Endodermal cell (in vitro differentiated cells): Measurements from ENCODE around the gene CARHSP1. TPM values are rescaled to one million over a fixed set of nuclear protein-coding genes. Genes with fewer than 3 reads are reported as not detected.

Experiments
- DNase-seq: peaks from one replicate; pipeline ENCODE4 v3.0.0-alpha.2; 2017
- H3K27ac ChIP-seq: 2 replicates; pipeline ENCODE4 v1.5.1; 2013; ENCODE audit warnings: mild to moderate bottlenecking, low read depth, low read length, moderate library complexity
- H3K27me3 ChIP-seq: 2 replicates; pipeline ENCODE4 v1.6.1; 2013; ENCODE audit warnings: mild to moderate bottlenecking, low read length, moderate library complexity; ENCODE audit not compliant: insufficient read depth, control insufficient read depth, poor library complexity, severe bottlenecking
- H3K36me3 ChIP-seq: 2 replicates; pipeline ENCODE4 v1.7.0; 2013; ENCODE audit warnings: mild to moderate bottlenecking, low read length, moderate library complexity; ENCODE audit not compliant: control insufficient read depth, insufficient read depth
- H3K4me1 ChIP-seq: one replicate; pipeline ENCODE4 v1.7.0; 2013; ENCODE audit warnings: low read length; ENCODE audit not compliant: control insufficient read depth, insufficient read depth
- H3K4me3 ChIP-seq: 2 replicates; pipeline ENCODE4 v1.5.1; 2013; ENCODE audit warnings: mild to moderate bottlenecking, low read length, moderate library complexity
- H3K9ac ChIP-seq: 2 replicates; pipeline ENCODE4 v1.6.1; 2013; ENCODE audit warnings: mild to moderate bottlenecking, low read length, moderate library complexity; ENCODE audit not compliant: poor library complexity, severe bottlenecking; ENCODE audit errors: extremely low read depth
- H3K9me3 ChIP-seq: 2 replicates; pipeline ENCODE4 v1.6.1; 2013; ENCODE audit warnings: mild to moderate bottlenecking, low read length, moderate library complexity; ENCODE audit not compliant: control insufficient read depth
- H3K27ac Mint-ChIP-seq: 2 replicates; pipeline ENCODE4 v1.8.0; 2020; ENCODE audit warnings: mixed read lengths
- H3K27me3 Mint-ChIP-seq: 2 replicates; pipeline ENCODE4 v1.8.0; 2021; ENCODE audit warnings: mild to moderate bottlenecking, mixed read lengths; ENCODE audit not compliant: insufficient read depth
- H3K36me3 Mint-ChIP-seq: 2 replicates; pipeline ENCODE4 v1.8.0; 2020; ENCODE audit warnings: low read depth, mixed read lengths
- H3K4me1 Mint-ChIP-seq: 2 replicates; pipeline ENCODE4 v1.8.0; 2020; ENCODE audit warnings: mixed read lengths
- H3K4me3 Mint-ChIP-seq: 2 replicates; pipeline ENCODE4 v1.8.0; 2020; ENCODE audit warnings: mild to moderate bottlenecking, moderate library complexity, mixed read lengths
- H3K9me3 Mint-ChIP-seq: 2 replicates; pipeline ENCODE4 v1.8.0; 2020; ENCODE audit warnings: mild to moderate bottlenecking, mixed read lengths
- WGBS, 2 experiments: methylation state at CpG; one replicate each; pipeline versions ENCODE4 v1.1.5 to v1.1.7; 2013; ENCODE audit warnings: missing lambda C conversion rate in 2 of 2, mixed read lengths in 1 of 2; ENCODE audit not compliant: insufficient coverage in 1 of 2, insufficient read length in 1 of 2; 5-methylcytosine and 5-hydroxymethylcytosine counted together
- total RNA-seq, 2 donors: library from RNA; stranded (reverse); fragmentation: NEBNext Ultra II Directional in 1 of 2; extraction: Animal tissue kit (Norgen Biotek cat#: 25700) in 1 of 2; gene quantifications; 2 replicates in 1 of 2; 3 replicates in 1 of 2; pipeline ENCODE4 v1.2.1, GENCODE V29; 2021
- TF ChIP-seq, protein P1 (sequence below): fragments of 200-600 bp; sonication (generic); conservative IDR thresholded peaks from 2 replicates; pipeline ENCODE4 v1.5.0; 2021; ENCODE audit warnings: antibody characterized with exemption, mild to moderate bottlenecking

CARHSP1 gene
- total RNA-seq, 2 donors from 2014 or later = 233 to 275 TPM

DNA sequence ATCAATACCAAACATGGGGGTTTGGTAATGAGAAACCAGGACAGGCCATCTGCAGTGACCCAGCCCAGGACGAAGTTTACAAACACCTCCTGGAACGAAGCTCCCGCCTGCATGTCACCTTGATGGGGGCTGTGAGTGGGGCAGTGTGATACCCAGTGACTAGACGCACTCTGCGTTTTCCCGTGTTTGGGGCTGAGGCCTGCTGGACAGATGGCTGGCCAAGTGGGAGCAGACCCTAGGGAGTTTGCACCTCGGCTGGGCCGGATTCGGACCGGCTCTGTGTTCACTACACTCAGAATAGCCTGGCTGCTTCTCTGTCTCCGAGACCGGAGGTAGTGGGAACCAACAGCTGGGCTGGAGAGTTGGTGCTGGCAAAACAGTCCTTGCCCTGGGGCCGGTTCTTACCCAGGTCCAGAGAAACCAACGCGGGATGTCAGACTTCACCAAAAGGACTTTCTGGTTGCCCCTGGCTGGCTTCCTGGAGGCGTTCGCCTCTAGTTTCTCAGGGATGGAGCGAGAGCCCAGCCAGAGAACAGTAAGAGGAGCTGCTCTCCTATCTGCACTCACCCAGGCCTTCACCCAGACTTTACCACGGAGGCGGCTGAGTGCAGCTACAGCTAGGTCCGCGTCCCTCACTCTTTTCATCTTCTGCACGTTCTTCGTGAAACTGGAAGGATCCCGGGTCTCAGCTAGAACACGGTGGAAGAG is 20.4 kb downstream of the CARHSP1 start:
- Mint-ChIP-seq H3K27me3 (no peaks in the 10 kb centered on the region), H3K36me3 (peaks cover 67% of the 10 kb centered on the region), H3K9me3 (no peaks in the 10 kb centered on the region), H3K4me1 (peaks cover 33% of the 10 kb centered on the region), H3K4me3 (no peak overlapping the region), H3K27ac (no peak overlapping the region)
- 94 to 97% methylated on average over 22 to 26 of the region's 26 CpGs for WGBS, 2 experiments
- no peaks in the 10 kb centered on the region for H3K27me3 ChIP-seq
- TF ChIP-seq, protein P1, sequence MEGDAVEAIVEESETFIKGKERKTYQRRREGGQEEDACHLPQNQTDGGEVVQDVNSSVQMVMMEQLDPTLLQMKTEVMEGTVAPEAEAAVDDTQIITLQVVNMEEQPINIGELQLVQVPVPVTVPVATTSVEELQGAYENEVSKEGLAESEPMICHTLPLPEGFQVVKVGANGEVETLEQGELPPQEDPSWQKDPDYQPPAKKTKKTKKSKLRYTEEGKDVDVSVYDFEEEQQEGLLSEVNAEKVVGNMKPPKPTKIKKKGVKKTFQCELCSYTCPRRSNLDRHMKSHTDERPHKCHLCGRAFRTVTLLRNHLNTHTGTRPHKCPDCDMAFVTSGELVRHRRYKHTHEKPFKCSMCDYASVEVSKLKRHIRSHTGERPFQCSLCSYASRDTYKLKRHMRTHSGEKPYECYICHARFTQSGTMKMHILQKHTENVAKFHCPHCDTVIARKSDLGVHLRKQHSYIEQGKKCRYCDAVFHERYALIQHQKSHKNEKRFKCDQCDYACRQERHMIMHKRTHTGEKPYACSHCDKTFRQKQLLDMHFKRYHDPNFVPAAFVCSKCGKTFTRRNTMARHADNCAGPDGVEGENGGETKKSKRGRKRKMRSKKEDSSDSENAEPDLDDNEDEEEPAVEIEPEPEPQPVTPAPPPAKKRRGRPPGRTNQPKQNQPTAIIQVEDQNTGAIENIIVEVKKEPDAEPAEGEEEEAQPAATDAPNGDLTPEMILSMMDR = no peak
- H3K9me3 ChIP-seq = no peaks in the 10 kb centered on the region
- H3K4me3 ChIP-seq = no peak overlapping the region
- DNase-seq = no peak
- peaks cover 63% of the 10 kb centered on the region for H3K36me3 ChIP-seq
- no peak overlapping the region for H3K9ac ChIP-seq
- H3K4me1 ChIP-seq = peaks cover 10% of the 10 kb centered on the region
- H3K27ac ChIP-seq = peak overlapping the region; percentile 41

DNA sequence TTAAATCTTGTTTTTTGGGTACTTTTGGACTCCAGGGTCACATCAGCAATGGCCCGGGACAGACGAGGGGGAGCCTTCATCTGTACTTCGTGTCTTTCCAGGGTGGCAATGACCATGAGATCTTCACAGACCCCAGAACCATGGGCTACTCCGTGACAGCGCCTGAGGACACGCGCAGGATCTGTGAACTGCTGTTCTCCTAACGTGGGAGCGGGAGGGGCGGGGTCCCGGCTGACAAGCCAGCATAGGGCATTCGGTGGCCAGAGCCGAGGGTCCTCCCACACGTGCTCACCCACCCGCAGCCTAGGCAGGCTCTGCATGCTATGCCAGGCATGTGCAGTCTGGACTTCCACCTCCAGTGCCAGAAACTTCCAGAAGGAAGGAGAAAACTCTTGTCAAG is 21.2 kb downstream of the CARHSP1 start:
- Mint-ChIP-seq H3K4me3 (no peak overlapping the region), H3K4me1 (peaks cover 30% of the 10 kb centered on the region), H3K27me3 (no peaks in the 10 kb centered on the region), H3K27ac (peak overlapping the region; percentile 31), H3K36me3 (peaks cover 62% of the 10 kb centered on the region), H3K9me3 (no peaks in the 10 kb centered on the region)
- TF ChIP-seq, protein P1 = no peak
- no peak overlapping the region for H3K27ac ChIP-seq
- DNase-seq = no peak
- H3K27me3 ChIP-seq = no peaks in the 10 kb centered on the region
- H3K4me1 ChIP-seq = peaks cover 3% of the 10 kb centered on the region
- no peaks in the 10 kb centered on the region for H3K9me3 ChIP-seq
- H3K4me3 ChIP-seq = no peak overlapping the region
- 94 to 95% methylated on average over 15 of the region's 15 CpGs for WGBS, 2 experiments
- no peak overlapping the region for H3K9ac ChIP-seq
- peaks cover 56% of the 10 kb centered on the region for H3K36me3 ChIP-seq

DNA sequence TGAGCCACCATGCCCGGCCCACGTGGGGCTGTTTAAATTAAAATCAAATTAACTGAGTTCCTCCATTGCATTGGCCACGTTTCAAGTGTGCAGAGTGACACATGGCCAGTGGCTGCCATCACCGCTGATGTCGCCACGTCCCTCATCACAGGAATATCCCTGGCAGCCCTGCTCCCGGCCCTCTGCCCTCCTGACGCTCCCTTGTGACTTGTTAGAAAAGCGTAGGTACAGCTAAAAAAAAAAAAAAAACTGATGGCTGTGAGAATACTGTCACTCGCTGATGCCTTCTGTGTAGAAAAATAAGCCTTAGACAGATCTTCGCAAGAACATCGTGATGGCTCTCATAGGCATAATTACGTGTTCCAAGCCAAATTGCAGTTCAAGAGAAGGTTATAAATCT is 21.7 kb downstream of the CARHSP1 start:
- no peaks in the 10 kb centered on the region for H3K4me1 ChIP-seq
- peaks cover 51% of the 10 kb centered on the region for H3K36me3 ChIP-seq
- peaks cover 32% of the 10 kb centered on the region for H3K4me1 Mint-ChIP-seq
- H3K9me3 Mint-ChIP-seq = no peaks in the 10 kb centered on the region
- H3K36me3 Mint-ChIP-seq = peaks cover 60% of the 10 kb centered on the region
- H3K9ac ChIP-seq = no peak overlapping the region
- DNase-seq = no peak
- H3K4me3 Mint-ChIP-seq = no peak overlapping the region
- H3K27ac ChIP-seq = no peak overlapping the region
- no peaks in the 10 kb centered on the region for H3K27me3 ChIP-seq
- no peak overlapping the region for H3K4me3 ChIP-seq
- TF ChIP-seq, protein P1 = no peak
- 96 to 97% methylated on average over 11 to 13 of the region's 13 CpGs for WGBS, 2 experiments
- peak overlapping the region; percentile 77 for H3K27ac Mint-ChIP-seq
- no peaks in the 10 kb centered on the region for H3K9me3 ChIP-seq
- H3K27me3 Mint-ChIP-seq = no peaks in the 10 kb centered on the region
